MCF 10A (cell line): Measurements from ENCODE around the gene FBXW2. TPM values are rescaled to one million over a fixed set of nuclear protein-coding genes. Genes with fewer than 3 reads are reported as not detected.
A peak's percentile ranks its signal among the peaks of the same experiment; 100 is the strongest.

Experiments used
- BruUV-seq: library from RNA; stranded (reverse); fragments of 400-500 nt; replicated peaks from 2 replicates; lab custom pipeline; 2021; lab: Mats Ljungman, UMichigan
- CTCF ChIA-PET: fragments of 300-600 bp; sonication (Branson Sonifier 250); formaldehyde crosslinking; extraction: SDS; loops from one replicate; lab custom pipeline; 2021; ENCODE audit warnings: antibody characterized with exemption, inconsistent platforms; lab: Yijun Ruan, JAX
- POLR2A ChIA-PET: fragments of 300-600, 350-650 bp; sonication (Branson Sonifier 250); formaldehyde crosslinking; extraction: SDS; loops from one replicate; lab custom pipeline; 2020; ENCODE audit warnings: antibody characterized with exemption, inconsistent platforms; lab: Yijun Ruan, JAX
- DNase-seq: peaks from one replicate; pipeline ENCODE4 v3.0.0-alpha.2; 2018; ENCODE audit not compliant: unreplicated experiment
- H3K27ac Mint-ChIP-seq: one replicate; pipeline ENCODE4 v1.8.0; 2022; ENCODE audit warnings: mild to moderate bottlenecking, low read depth, mixed read lengths; ENCODE audit not compliant: unreplicated experiment
- H3K27me3 Mint-ChIP-seq: one replicate; pipeline ENCODE4 v1.8.0; 2022; ENCODE audit warnings: mixed read lengths; ENCODE audit not compliant: insufficient read depth, unreplicated experiment
- H3K36me3 Mint-ChIP-seq: one replicate; pipeline ENCODE4 v1.8.0; 2022; ENCODE audit warnings: mild to moderate bottlenecking, moderate library complexity, mixed read lengths; ENCODE audit not compliant: insufficient read depth, unreplicated experiment
- H3K4me1 Mint-ChIP-seq: one replicate; pipeline ENCODE4 v1.8.0; 2022; ENCODE audit warnings: mixed read lengths; ENCODE audit not compliant: insufficient read depth, unreplicated experiment
- H3K4me3 Mint-ChIP-seq: one replicate; pipeline ENCODE4 v1.8.0; 2022; ENCODE audit warnings: mild to moderate bottlenecking, moderate library complexity, mixed read lengths; ENCODE audit not compliant: unreplicated experiment
- H3K9me3 Mint-ChIP-seq: one replicate; pipeline ENCODE4 v1.8.0; 2022; ENCODE audit warnings: mixed read lengths; ENCODE audit not compliant: unreplicated experiment
- intact Hi-C: fragments of 100-400 bp; cut with micrococcal nuclease; formaldehyde crosslinking; loops from 2 replicates; pipeline ENCODE4 v1.14.1; 2022
- total RNA-seq: library from RNA; stranded (reverse); gene quantifications from 2 replicates; pipeline ENCODE4 v1.2.3, GENCODE V29; 2022
- TF ChIP-seq, protein P1 (sequence below): fragments of 200-600 bp; IDR thresholded peaks from one replicate; pipeline ENCODE4 v1.8.0; 2022; ENCODE audit warnings: antibody characterized with exemption, mild to moderate bottlenecking; ENCODE audit not compliant: unreplicated experiment

Gene FBXW2
- total RNA-seq, 1 experiment from 2014 or later, result 53.9 TPM

DNA sequence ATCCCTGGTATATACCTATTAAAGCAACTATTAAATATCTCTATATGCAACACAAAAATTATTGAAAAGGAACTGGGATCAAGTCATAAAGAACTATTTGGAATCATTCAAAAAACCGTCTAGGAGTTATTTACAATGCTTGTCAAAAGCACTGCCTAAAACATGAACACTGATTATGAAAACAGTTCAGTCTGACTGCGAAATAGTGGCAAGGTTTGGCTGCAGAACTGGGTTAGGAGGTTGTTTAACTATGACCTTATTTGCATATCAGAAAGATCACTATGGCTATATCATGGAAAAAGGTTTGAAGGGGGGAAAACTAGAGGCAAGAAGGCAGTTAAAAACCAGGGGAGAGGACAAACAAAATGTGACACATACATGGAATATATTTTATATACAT, 12.0 kb downstream of the FBXW2 start:
- H3K27me3 Mint-ChIP-seq, result no peaks in the 10 kb centered on the region
- peaks cover 44% of the 10 kb centered on the region for H3K36me3 Mint-ChIP-seq
- no peak overlapping the region for H3K4me3 Mint-ChIP-seq
- POLR2A ChIA-PET, result interaction anchor here (1.2 to 5.6 kb wide), 2 partner anchors 10 to 12 kb away, joined by 4 to 103 read pairs; partner anchors contain the start of gene FBXW2
- TF ChIP-seq, protein P1, sequence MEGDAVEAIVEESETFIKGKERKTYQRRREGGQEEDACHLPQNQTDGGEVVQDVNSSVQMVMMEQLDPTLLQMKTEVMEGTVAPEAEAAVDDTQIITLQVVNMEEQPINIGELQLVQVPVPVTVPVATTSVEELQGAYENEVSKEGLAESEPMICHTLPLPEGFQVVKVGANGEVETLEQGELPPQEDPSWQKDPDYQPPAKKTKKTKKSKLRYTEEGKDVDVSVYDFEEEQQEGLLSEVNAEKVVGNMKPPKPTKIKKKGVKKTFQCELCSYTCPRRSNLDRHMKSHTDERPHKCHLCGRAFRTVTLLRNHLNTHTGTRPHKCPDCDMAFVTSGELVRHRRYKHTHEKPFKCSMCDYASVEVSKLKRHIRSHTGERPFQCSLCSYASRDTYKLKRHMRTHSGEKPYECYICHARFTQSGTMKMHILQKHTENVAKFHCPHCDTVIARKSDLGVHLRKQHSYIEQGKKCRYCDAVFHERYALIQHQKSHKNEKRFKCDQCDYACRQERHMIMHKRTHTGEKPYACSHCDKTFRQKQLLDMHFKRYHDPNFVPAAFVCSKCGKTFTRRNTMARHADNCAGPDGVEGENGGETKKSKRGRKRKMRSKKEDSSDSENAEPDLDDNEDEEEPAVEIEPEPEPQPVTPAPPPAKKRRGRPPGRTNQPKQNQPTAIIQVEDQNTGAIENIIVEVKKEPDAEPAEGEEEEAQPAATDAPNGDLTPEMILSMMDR, result no peak
- no peaks in the 10 kb centered on the region for H3K9me3 Mint-ChIP-seq
- peak overlapping the region; percentile 11 for H3K27ac Mint-ChIP-seq
- BruUV-seq, result no TSS peak
- peaks cover 26% of the 10 kb centered on the region for H3K4me1 Mint-ChIP-seq
- DNase-seq, result no peak
- CTCF ChIA-PET, result interaction anchor here (1.0 kb wide), 1 partner anchor 12 kb away, joined by 3 read pairs; the partner anchor contains the start of gene FBXW2
- intact Hi-C loops, result no loop called here

DNA sequence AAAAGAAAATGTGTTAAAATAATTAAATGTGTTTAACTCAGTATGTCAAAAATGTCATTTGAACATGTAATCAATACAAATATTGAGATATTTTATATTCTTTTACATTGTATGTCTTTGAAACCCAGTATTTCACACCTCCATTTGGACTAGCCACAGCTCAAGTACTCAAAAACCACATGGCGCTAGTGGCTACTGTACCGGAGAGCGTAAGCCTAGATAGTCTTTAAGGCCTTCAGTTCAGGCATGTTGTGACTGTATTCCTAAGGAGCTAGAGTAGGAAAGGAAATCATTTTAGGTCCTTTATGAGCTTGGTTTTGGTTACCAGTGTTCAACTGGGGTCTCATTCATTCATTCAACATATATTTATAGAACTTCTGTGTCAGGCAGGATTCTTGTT, 12.8 kb downstream of the FBXW2 start:
- no peak overlapping the region for H3K4me3 Mint-ChIP-seq
- H3K36me3 Mint-ChIP-seq, result peaks cover 44% of the 10 kb centered on the region
- intact Hi-C loops, result no loop called here
- TF ChIP-seq, protein P1, result no peak
- no peaks in the 10 kb centered on the region for H3K9me3 Mint-ChIP-seq
- CTCF ChIA-PET, result interaction anchor here (0.6 to 1.1 kb wide), 6 partner anchors 13 to 751 kb away, joined by 3 to 5 read pairs (median 4); partner anchors contain the start of gene FBXW2
- H3K4me1 Mint-ChIP-seq, result peaks cover 31% of the 10 kb centered on the region
- H3K27me3 Mint-ChIP-seq, result no peaks in the 10 kb centered on the region
- no TSS peak for BruUV-seq
- POLR2A ChIA-PET, result interaction anchor here (1.2 to 5.6 kb wide), 2 partner anchors 11 to 13 kb away, joined by 4 to 103 read pairs; partner anchors contain the start of gene FBXW2
- H3K27ac Mint-ChIP-seq, result no peak overlapping the region
- DNase-seq, result no peak

DNA sequence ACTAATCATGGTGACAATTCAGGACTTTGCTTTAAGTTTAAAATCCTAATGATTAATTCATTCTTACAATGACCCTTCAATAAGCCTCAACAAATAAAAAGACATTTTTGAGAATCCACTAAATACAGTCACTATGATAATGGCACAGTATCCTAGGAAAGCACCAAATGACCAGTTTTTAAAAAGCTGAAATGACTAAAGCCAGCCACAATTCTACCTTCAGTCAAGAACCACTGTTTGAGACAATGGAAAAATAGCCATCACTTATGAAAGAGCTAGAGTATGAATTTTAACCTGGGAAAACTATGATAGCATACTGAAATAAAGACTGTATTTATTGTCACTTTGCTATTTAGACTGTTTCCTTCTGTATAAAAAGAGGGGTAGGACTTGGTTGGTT, 14.0 kb downstream of the FBXW2 start:
- Mint-ChIP-seq H3K4me3 (no peak overlapping the region), H3K27ac (no peak overlapping the region), H3K4me1 (peaks cover 31% of the 10 kb centered on the region), H3K27me3 (no peaks in the 10 kb centered on the region), H3K9me3 (no peaks in the 10 kb centered on the region), H3K36me3 (peaks cover 47% of the 10 kb centered on the region)
- intact Hi-C loops, result no loop called here
- no TSS peak for BruUV-seq
- DNase-seq, result no peak
- CTCF ChIA-PET, result interaction anchor here (0.6 to 2.8 kb wide), 7 partner anchors 14 to 281 kb away, joined by 3 to 12 read pairs (median 3); no protein-coding TSS in a partner anchor
- TF ChIP-seq, protein P1, result no peak
- POLR2A ChIA-PET, result interaction anchor here (0.7 to 5.6 kb wide), 12 partner anchors 10 to 594 kb away, joined by 3 to 103 read pairs (median 3); partner anchors contain the start of genes CNTRL and FBXW2

DNA sequence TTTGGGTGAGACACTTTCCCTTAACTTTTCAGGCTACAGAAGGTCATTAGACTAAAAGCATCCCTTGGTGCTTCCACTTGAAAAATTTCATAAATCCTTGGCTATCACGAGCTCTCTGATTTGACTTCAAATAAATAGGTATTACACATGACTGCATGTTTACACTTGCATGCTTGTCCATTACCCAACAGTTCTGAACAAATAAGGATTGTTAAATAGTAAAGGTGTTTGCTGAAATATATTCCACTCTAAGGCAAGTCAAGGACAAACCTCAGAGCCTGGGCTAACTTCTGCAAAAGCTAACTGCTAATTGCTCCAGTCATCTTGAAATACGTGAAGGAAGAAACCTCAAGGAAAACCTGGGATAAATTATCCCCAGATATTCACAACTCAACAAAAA, 14.5 kb downstream of the FBXW2 start:
- no peak overlapping the region for H3K27ac Mint-ChIP-seq

More for the DNA sequence above, 14.5 kb downstream of the FBXW2 start:
- Mint-ChIP-seq H3K4me1 (peaks cover 27% of the 10 kb centered on the region), H3K27me3 (no peaks in the 10 kb centered on the region), H3K9me3 (no peaks in the 10 kb centered on the region), H3K4me3 (no peak overlapping the region), H3K36me3 (peaks cover 47% of the 10 kb centered on the region)
- BruUV-seq, result no TSS peak
- no peak for DNase-seq
- intact Hi-C loops, result no loop called here
- TF ChIP-seq, protein P1, result no peak
- ChIA-PET CTCF (interaction anchor here (0.6 to 2.8 kb wide), 6 partner anchors 13 to 165 kb away, joined by 3 to 12 read pairs (median 4); no protein-coding TSS in a partner anchor), POLR2A (interaction anchor here (0.7 to 5.6 kb wide), 14 partner anchors 9 to 595 kb away, joined by 3 to 103 read pairs (median 3); partner anchors contain the start of genes CNTRL, FBXW2 and PSMD5)
